Measurements from ENCODE around the gene COQ8A. TPM values are rescaled to one million over a fixed set of nuclear protein-coding genes. Genes with fewer than 3 reads are reported as not detected.

The COQ8A gene
- total RNA-seq, 1 donor from 2014 or later, result 8.2 TPM

GRCh38 chr1:226934483-226935237, 5.4 kb upstream of the COQ8A start:
- H3K9me3 Mint-ChIP-seq, result peaks cover 18% of the 10 kb centered on the region
- peaks cover 13% of the 10 kb centered on the region for H3K4me1 Mint-ChIP-seq
- TF ChIP-seq, protein P1, sequence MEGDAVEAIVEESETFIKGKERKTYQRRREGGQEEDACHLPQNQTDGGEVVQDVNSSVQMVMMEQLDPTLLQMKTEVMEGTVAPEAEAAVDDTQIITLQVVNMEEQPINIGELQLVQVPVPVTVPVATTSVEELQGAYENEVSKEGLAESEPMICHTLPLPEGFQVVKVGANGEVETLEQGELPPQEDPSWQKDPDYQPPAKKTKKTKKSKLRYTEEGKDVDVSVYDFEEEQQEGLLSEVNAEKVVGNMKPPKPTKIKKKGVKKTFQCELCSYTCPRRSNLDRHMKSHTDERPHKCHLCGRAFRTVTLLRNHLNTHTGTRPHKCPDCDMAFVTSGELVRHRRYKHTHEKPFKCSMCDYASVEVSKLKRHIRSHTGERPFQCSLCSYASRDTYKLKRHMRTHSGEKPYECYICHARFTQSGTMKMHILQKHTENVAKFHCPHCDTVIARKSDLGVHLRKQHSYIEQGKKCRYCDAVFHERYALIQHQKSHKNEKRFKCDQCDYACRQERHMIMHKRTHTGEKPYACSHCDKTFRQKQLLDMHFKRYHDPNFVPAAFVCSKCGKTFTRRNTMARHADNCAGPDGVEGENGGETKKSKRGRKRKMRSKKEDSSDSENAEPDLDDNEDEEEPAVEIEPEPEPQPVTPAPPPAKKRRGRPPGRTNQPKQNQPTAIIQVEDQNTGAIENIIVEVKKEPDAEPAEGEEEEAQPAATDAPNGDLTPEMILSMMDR (conservative IDR thresholded peaks at IDR 0.05), result no peak
- no peaks in the 10 kb centered on the region for H3K27me3 Mint-ChIP-seq (ENCODE audit: low read depth)
- H3K4me3 Mint-ChIP-seq, result no peak overlapping the region
- H3K36me3 Mint-ChIP-seq (ENCODE audit: low read depth), result peaks cover 27% of the 10 kb centered on the region
- DNase-seq (ENCODE audit: low read depth, low spot score), result no peak
- H3K27ac Mint-ChIP-seq (ENCODE audit: unreplicated experiment), result no peak overlapping the region

- Mint-ChIP-seq H3K4me1 (peaks cover 24% of the 10 kb centered on the region), H3K9me3 (peaks cover 15% of the 10 kb centered on the region), H3K36me3 (ENCODE audit: low read depth) (peaks cover 19% of the 10 kb centered on the region), H3K27me3 (ENCODE audit: low read depth) (no peaks in the 10 kb centered on the region), H3K4me3 (peak overlapping the region; percentile 86), H3K27ac (ENCODE audit: unreplicated experiment) (no peak overlapping the region)
- no peak for DNase-seq (ENCODE audit: low read depth, low spot score)
- TF ChIP-seq, protein P1 (conservative IDR thresholded peaks at IDR 0.05), result no peak
These were observed 2.0 kb upstream of the COQ8A start for GRCh38 chr1:226937940-226938725.

DNA sequence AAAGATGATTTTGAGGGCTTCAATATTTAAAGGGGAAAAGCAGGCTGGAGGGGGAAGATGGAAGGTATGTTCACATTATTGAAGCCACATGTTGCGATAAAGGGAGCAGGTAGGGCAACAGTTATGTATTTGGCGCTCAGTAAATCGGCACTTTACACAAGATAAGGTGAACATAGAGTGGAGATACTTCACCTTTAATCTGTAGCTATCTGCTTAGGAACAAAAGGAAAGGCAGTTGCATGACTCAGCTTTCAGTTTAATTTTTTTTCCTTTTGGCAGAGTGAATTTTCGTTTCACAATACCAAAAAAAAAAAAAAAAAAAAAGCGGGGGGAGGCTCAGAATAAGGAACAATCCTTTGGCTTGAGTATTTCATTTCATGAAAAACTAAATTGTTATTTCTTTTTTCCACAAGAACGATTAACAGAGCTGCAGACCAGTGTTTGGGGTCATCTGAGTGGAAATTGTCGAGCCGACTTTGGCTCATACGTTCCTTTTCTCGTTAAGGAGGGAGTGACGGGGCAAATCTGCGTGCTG, 1.1 kb upstream of the COQ8A start:
- H3K36me3 Mint-ChIP-seq (ENCODE audit: low read depth), result peaks cover 19% of the 10 kb centered on the region
- H3K4me1 Mint-ChIP-seq, result peaks cover 24% of the 10 kb centered on the region
- H3K27me3 Mint-ChIP-seq (ENCODE audit: low read depth), result no peaks in the 10 kb centered on the region
- H3K4me3 Mint-ChIP-seq, result peak overlapping the region; percentile 86
- DNase-seq (ENCODE audit: low read depth, low spot score), result no peak
- TF ChIP-seq, protein P1 (conservative IDR thresholded peaks at IDR 0.05), result no peak
- H3K9me3 Mint-ChIP-seq, result peaks cover 14% of the 10 kb centered on the region
- H3K27ac Mint-ChIP-seq (ENCODE audit: unreplicated experiment), result peak overlapping the region; percentile 94

DNA sequence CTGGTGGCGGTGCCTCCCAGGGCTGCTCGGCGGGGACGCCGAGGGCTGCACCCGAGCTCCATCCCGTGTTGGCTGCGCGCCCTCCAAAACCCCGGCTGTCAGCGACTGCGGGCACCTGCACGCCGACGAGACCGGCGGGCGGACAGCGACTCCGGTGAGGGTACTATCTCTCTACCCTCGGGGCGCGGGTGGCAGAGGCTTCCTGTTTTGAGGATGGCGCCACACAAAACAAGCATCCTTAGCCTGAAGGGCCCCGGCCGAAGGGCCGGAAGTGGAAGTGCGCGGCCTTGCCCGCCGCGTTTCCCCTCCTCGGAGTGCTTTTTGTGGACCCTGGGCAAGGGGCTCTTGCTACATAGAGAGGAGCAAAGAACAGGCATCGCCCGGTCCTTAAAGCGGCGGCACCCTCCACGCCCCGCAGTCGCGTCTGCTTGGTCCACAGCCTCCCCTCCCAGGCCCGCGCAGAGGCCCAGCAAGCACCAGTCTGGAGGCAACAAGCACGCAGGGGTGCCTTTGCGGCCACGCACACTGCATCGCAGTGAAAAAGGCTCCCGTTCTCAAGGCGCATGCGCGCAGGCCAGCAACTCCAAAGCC, 561 bp upstream of the COQ8A start:
- TF ChIP-seq, protein P1 (conservative IDR thresholded peaks at IDR 0.05), result no peak
- H3K27me3 Mint-ChIP-seq (ENCODE audit: low read depth), result no peaks in the 10 kb centered on the region
- H3K4me3 Mint-ChIP-seq, result peak overlapping the region; percentile 86
- peaks cover 11% of the 10 kb centered on the region for H3K9me3 Mint-ChIP-seq
- peak overlapping the region; percentile 94 for H3K27ac Mint-ChIP-seq (ENCODE audit: unreplicated experiment)
- peaks cover 24% of the 10 kb centered on the region for H3K4me1 Mint-ChIP-seq
- H3K36me3 Mint-ChIP-seq (ENCODE audit: low read depth), result peaks cover 17% of the 10 kb centered on the region
- no peak for DNase-seq (ENCODE audit: low read depth, low spot score)

DNA sequence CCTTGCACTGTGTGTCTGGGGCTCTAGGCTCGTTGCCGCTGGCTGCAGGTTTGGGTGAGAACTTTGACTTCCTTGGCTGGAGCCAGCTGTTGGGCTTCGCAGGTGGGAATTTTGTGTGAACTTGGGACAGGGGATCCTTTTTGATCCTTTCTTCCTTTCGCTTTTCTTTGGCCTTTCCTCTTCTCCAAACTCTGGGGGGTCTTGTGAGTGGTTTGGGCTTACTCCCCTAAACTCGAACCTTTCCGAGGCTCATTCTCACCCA, 643 bp downstream of the COQ8A start:
- peaks cover 28% of the 10 kb centered on the region for H3K4me1 Mint-ChIP-seq
- DNase-seq (ENCODE audit: low read depth, low spot score), result no peak
- H3K4me3 Mint-ChIP-seq, result peak overlapping the region; percentile 86
- H3K27me3 Mint-ChIP-seq (ENCODE audit: low read depth), result no peaks in the 10 kb centered on the region
- no peak overlapping the region for H3K27ac Mint-ChIP-seq (ENCODE audit: unreplicated experiment)
- no peaks in the 10 kb centered on the region for H3K9me3 Mint-ChIP-seq
- TF ChIP-seq, protein P1 (conservative IDR thresholded peaks at IDR 0.05), result no peak
- H3K36me3 Mint-ChIP-seq (ENCODE audit: low read depth), result peaks cover 6% of the 10 kb centered on the region

All from neural crest cell (in vitro differentiated cells).